ENCODE measurements around the gene APLP2. TPM values are rescaled to one million over a fixed set of nuclear protein-coding genes. Genes with fewer than 3 reads are reported as not detected.

Gene APLP2
- total and polyA plus RNA-seq, 9 of the 15 experiments (the other 6 are each of a cell fraction or from before 2014, with no cell fraction given), result 17.4 to 164 (median 118) TPM

- H4K20me1 ChIP-seq (replicated peaks; ENCODE audit: control insufficient read depth, insufficient read depth, low read length), result peaks cover 4% of the 10 kb centered on the region
- no peaks in the 10 kb centered on the region for H3K79me2 ChIP-seq (ENCODE audit: control insufficient read depth, insufficient read depth, low read length)
- in situ Hi-C loops (cut with MboI), result no loop called here
- CTCF ChIA-PET (ENCODE audit: low intra/inter-chr PET ratio), result no interaction called here
- no peak overlapping the region for H3K4me3 ChIP-seq
- no peak for ATAC-seq
- no peaks in the 10 kb centered on the region for H3K9me3 ChIP-seq (replicated peaks; ENCODE audit: control insufficient read depth, insufficient read depth, low read depth, low read length)
- WGBS (ENCODE audit: insufficient coverage, low coverage, missing lambda C conversion rate), result 8% methylated on average over 10 of the region's 11 CpGs
- no peaks in the 10 kb centered on the region for H3K9me1 ChIP-seq (ENCODE audit: control insufficient read depth, insufficient read depth, low read length)
- H3K27me3 ChIP-seq (ENCODE audit: control insufficient read depth in 2 of 2, insufficient read depth in 2 of 2, low read length in 2 of 2), result peaks cover 43 to 63% of the 10 kb centered on the region in 2 experiments
- POLR2A ChIA-PET, result no interaction called here
- no peak for FAIRE-seq
- BruUV-seq (replicated peaks), result no TSS peak
- peaks cover 0 to 4% of the 10 kb centered on the region in 2 experiments; a peak in 2 of 5 replicates for H3K4me1 ChIP-seq (replicated peaks in 1 of 2; ENCODE audit: control insufficient read depth in 2 of 2, insufficient read depth in 2 of 2, low read length in 2 of 2)
- H3K4me2 ChIP-seq (ENCODE audit: insufficient read depth, low read length), result no peak overlapping the region
- intact Hi-C loops (cut with micrococcal nuclease), result no loop called here
- no peak overlapping the region for H3K27ac ChIP-seq (ENCODE audit: extremely low read depth, low read depth, low read length)
- H3K36me3 ChIP-seq (ENCODE audit: control insufficient read depth, insufficient read depth, low read length), result no peaks in the 10 kb centered on the region
- TF ChIP-seq E4F1 (CRISPR knock-in tag; IDR thresholded peaks at IDR 0.05; ENCODE audit: borderline replicate concordance), result no peak
- no peak for TF ChIP-seq ZNF431 (CRISPR knock-in tag; IDR thresholded peaks at IDR 0.05)
- TF ChIP-seq ZNF785 (CRISPR knock-in tag; IDR thresholded peaks at IDR 0.05), result no peak
- TF ChIP-seq BHLHE40 (IDR thresholded peaks at IDR 0.05; ENCODE audit: low read length), result no peak
- TF ChIP-seq, protein P1, sequence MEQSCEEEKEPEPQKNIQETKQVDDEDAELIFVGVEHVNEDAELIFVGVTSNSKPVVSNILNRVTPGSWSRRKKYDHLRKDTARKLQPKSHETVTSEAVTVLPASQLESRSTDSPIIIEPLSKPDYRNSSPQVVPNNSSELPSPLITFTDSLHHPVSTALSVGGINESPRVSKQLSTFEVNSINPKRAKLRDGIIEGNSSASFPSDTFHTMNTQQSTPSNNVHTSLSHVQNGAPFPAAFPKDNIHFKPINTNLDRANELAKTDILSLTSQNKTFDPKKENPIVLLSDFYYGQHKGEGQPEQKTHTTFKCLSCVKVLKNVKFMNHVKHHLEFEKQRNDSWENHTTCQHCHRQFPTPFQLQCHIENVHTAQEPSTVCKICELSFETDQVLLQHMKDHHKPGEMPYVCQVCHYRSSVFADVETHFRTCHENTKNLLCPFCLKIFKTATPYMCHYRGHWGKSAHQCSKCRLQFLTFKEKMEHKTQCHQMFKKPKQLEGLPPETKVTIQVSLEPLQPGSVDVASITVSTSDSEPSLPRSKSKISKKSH (CRISPR knock-in tag; IDR thresholded peaks at IDR 0.05), result no peak
- TF ChIP-seq ZSCAN32 (CRISPR knock-in tag; IDR thresholded peaks at IDR 0.05), result no peak
- no peak overlapping the region for H2AFZ ChIP-seq (ENCODE audit: low read depth, low read length)
- H3K9ac ChIP-seq (ENCODE audit: insufficient read depth in 1 of 2, low read depth in 2 of 2, low read length in 2 of 2), result no peak overlapping the region
- no peak for DNase-seq (ENCODE audit: extremely low read depth in 1 of 4, low spot score in 3 of 4)
Measured at GRCh38 chr11:130183878-130184610, 114.3 kb downstream of the APLP2 start.
